HPDE6-E6E7 (cell line): ENCODE results near the gene FBXW8.

Source experiments
- DNase-seq: peaks from one replicate; pipeline ENCODE4 v3.0.0; 2011; ENCODE audit warnings: missing footprints; ENCODE audit errors: extremely low spot score

Gene FBXW8

GRCh38 chr12:116955382-116956021, 44.8 kb downstream of the FBXW8 start:
- DNase-seq = peak; percentile 69

GRCh38 chr12:116958402-116959197, 47.9 kb downstream of the FBXW8 start:
- no peak for DNase-seq

- no peak for DNase-seq
Measured at GRCh38 chr12:116959198-116959460, 48.4 kb downstream of the FBXW8 start.

GRCh38 chr12:116959845-116960514, 49.2 kb downstream of the FBXW8 start:
- DNase-seq = no peak

GRCh38 chr12:116962197-116962596, 51.4 kb downstream of the FBXW8 start:
- DNase-seq = no peak

- no peak for DNase-seq
Measured at GRCh38 chr12:116962783-116963356, 52.1 kb downstream of the FBXW8 start.

- no peak for DNase-seq
Measured at GRCh38 chr12:116964054-116965050, 53.6 kb downstream of the FBXW8 start.

- DNase-seq = no peak
Measured at GRCh38 chr12:116968986-116969385, 58.2 kb downstream of the FBXW8 start.

- no peak for DNase-seq
Measured at GRCh38 chr12:116969615-116970585, 59.1 kb downstream of the FBXW8 start.

- no peak for DNase-seq
Measured at GRCh38 chr12:116971222-116971621, 60.5 kb downstream of the FBXW8 start.

GRCh38 chr12:116975779-116976393, 65.1 kb downstream of the FBXW8 start:
- no peak for DNase-seq

GRCh38 chr12:116977465-116978380, 67.0 kb downstream of the FBXW8 start:
- DNase-seq = no peak

GRCh38 chr12:116978791-116979508, 68.2 kb downstream of the FBXW8 start:
- DNase-seq = no peak

- no peak for DNase-seq
Measured at GRCh38 chr12:116980083-116980482, 69.3 kb downstream of the FBXW8 start.

- no peak for DNase-seq
Measured at GRCh38 chr12:116982791-116983411, 72.2 kb downstream of the FBXW8 start.

- DNase-seq = no peak
Measured at GRCh38 chr12:116984098-116984497, 73.3 kb downstream of the FBXW8 start.

GRCh38 chr12:116990329-116990728, 79.6 kb downstream of the FBXW8 start:
- DNase-seq = no peak
